IMR-90 (cell line): ENCODE measurements around the gene KDELR1. TPM values are rescaled to one million over a fixed set of nuclear protein-coding genes. Genes with fewer than 3 reads are reported as not detected.
"Not testable (repeated sequence)": the region's sequence is repeated elsewhere in the genome, so short reads cannot be mapped to it uniquely, and the experiment has no call there.

Experiments
- ATAC-seq: fragments of 200-7000 bp; cut with Tn5 transposase; 2 replicates; pipeline ENCODE4 v1.9.1; 2020; ENCODE audit warnings: low read depth, mild to moderate bottlenecking, moderate library complexity
- BruUV-seq: library from RNA; stranded (reverse); fragments of 400-500 nt; replicated peaks from 2 replicates; lab custom pipeline; 2021; lab: Mats Ljungman, UMichigan
- CTCF ChIA-PET: fragments of 300-600 bp; formaldehyde crosslinking; extraction: SDS; loops from one replicate; lab custom pipeline; 2021; ENCODE audit warnings: antibody characterized with exemption; lab: Yijun Ruan, JAX
- POLR2A ChIA-PET: fragments of 300-600 bp; sonication (Branson Sonifier 250); formaldehyde crosslinking; loops from one replicate; lab custom pipeline; 2022; ENCODE audit warnings: antibody characterized with exemption; ENCODE audit not compliant: unreplicated experiment; lab: Charles Lee
- DNase-seq: peaks from one replicate; pipeline ENCODE4 v3.0.0; 2013
- H2AFZ ChIP-seq: replicated peaks from 2 replicates; pipeline ENCODE3; 2013; ENCODE audit warnings: low read length, mild to moderate bottlenecking; ENCODE audit not compliant: poor library complexity
- H2AK5ac ChIP-seq: 2 replicates; pipeline ENCODE4 v1.6.1; 2013; ENCODE audit warnings: low read depth, low read length, inconsistent platforms
- H2AK9ac ChIP-seq: replicated peaks from 2 replicates; pipeline ENCODE3; 2013; ENCODE audit warnings: mild to moderate bottlenecking, low read depth, low read length, moderate library complexity; ENCODE audit not compliant: poor library complexity
- H2BK120ac ChIP-seq: 2 replicates; pipeline ENCODE4 v1.6.1; 2013; ENCODE audit warnings: low read depth, low read length, inconsistent platforms
- H2BK15ac ChIP-seq: 3 replicates; pipeline ENCODE4 v1.6.1; 2013; ENCODE audit warnings: low read depth, low read length, inconsistent platforms
- H2BK20ac ChIP-seq: 2 replicates; pipeline ENCODE4 v1.6.1; 2013; ENCODE audit warnings: low read depth, mild to moderate bottlenecking, inconsistent platforms, low read length, moderate library complexity
- H2BK5ac ChIP-seq: 2 replicates; pipeline ENCODE4 v1.6.1; 2013; ENCODE audit warnings: mild to moderate bottlenecking, low read depth, low read length, inconsistent platforms; ENCODE audit not compliant: poor library complexity, severe bottlenecking
- H3K14ac ChIP-seq: replicated peaks from 2 replicates; pipeline ENCODE4 v1.6.1; 2013; ENCODE audit warnings: low read depth, low read length, inconsistent platforms
- H3K18ac ChIP-seq: 2 replicates; pipeline ENCODE4 v1.6.1; 2013; ENCODE audit warnings: low read depth, low read length, control low read depth
- H3K23ac ChIP-seq: 2 replicates; pipeline ENCODE4 v1.6.1; 2013; ENCODE audit warnings: low read depth, low read length, inconsistent platforms
- H3K27ac ChIP-seq: 2 replicates; pipeline ENCODE4 v1.5.1; 2013; ENCODE audit warnings: mild to moderate bottlenecking, control low read depth, low read length; ENCODE audit not compliant: insufficient read depth
- H3K27me3 ChIP-seq: 2 replicates; pipeline ENCODE4 v1.6.1; 2013; ENCODE audit warnings: low read length; ENCODE audit not compliant: control insufficient read depth, insufficient read depth
- H3K36me3 ChIP-seq: 2 replicates; pipeline ENCODE4 v1.6.1; 2013; ENCODE audit warnings: low read length, mixed read lengths; ENCODE audit not compliant: control insufficient read depth, insufficient read depth
- H3K4ac ChIP-seq: 2 replicates; pipeline ENCODE4 v1.6.1; 2013; ENCODE audit warnings: low read depth, low read length, inconsistent platforms
- H3K4me1 ChIP-seq: 2 replicates; pipeline ENCODE4 v1.6.1; 2013; ENCODE audit warnings: low read length, mixed read lengths; ENCODE audit not compliant: control insufficient read depth, insufficient read depth
- H3K4me2 ChIP-seq: 2 replicates; pipeline ENCODE4 v1.6.1; 2013; ENCODE audit warnings: low read depth, mild to moderate bottlenecking, control low read depth, low read length, moderate library complexity
- H3K4me3 ChIP-seq: 2 replicates; pipeline ENCODE4 v1.5.1; 2013; ENCODE audit warnings: low read depth, mild to moderate bottlenecking, control low read depth, low read length, moderate library complexity; ENCODE audit not compliant: insufficient read depth
- H3K56ac ChIP-seq: 2 replicates; pipeline ENCODE4 v1.6.1; 2013; ENCODE audit warnings: low read length, inconsistent platforms; ENCODE audit not compliant: insufficient read depth; ENCODE audit errors: extremely low read depth
- H3K79me1 ChIP-seq, 2 experiments: 2 replicates each; pipeline ENCODE4 v1.6.1; 2013; ENCODE audit warnings: low read length in 2 of 2, inconsistent platforms in 1 of 2, low read depth in 1 of 2
- H3K9ac ChIP-seq: 2 replicates; pipeline ENCODE4 v1.6.1; 2013; ENCODE audit warnings: low read depth, low read length, control low read depth
- H3K9me1 ChIP-seq: 2 replicates; pipeline ENCODE4 v1.6.1; 2013; ENCODE audit warnings: low read length, inconsistent platforms; ENCODE audit not compliant: insufficient read depth
- H3K9me3 ChIP-seq: 2 replicates; pipeline ENCODE4 v1.6.1; 2013; ENCODE audit warnings: low read length; ENCODE audit not compliant: control insufficient read depth, insufficient read depth
- H4K20me1 ChIP-seq: 2 replicates; pipeline ENCODE4 v1.6.1; 2013; ENCODE audit warnings: low read length, inconsistent platforms; ENCODE audit not compliant: insufficient read depth
- H4K5ac ChIP-seq: 2 replicates; pipeline ENCODE4 v1.6.1; 2013; ENCODE audit warnings: mild to moderate bottlenecking, low read depth, low read length, control low read depth
- H4K8ac ChIP-seq, 2 experiments: 2 replicates each; pipeline ENCODE4 v1.6.1; 2013; ENCODE audit warnings: low read depth in 2 of 2, low read length in 2 of 2, control low read depth in 1 of 2, inconsistent platforms in 1 of 2
- H4K91ac ChIP-seq: 2 replicates; pipeline ENCODE4 v1.6.1; 2013; ENCODE audit warnings: low read depth, low read length, inconsistent platforms; ENCODE audit not compliant: insufficient read depth
- WGBS, 2 experiments: methylation state at CpG; one replicate each; pipeline versions ENCODE4 v1.1.5 to v1.1.7; 2013; ENCODE audit warnings: missing lambda C conversion rate in 2 of 2; ENCODE audit not compliant: insufficient read length in 1 of 2; ENCODE audit errors: extremely low coverage in 2 of 2; 5-methylcytosine and 5-hydroxymethylcytosine counted together
- dilution Hi-C: fragments of 300-500 bp; cut with HindIII; formaldehyde crosslinking; loops from one replicate; pipeline ENCODE4 v1.14.3; 2018; ENCODE audit warnings: low sequenced_read_pairs; ENCODE audit not compliant: unreplicated experiment
- in situ Hi-C: fragments of 300-500 bp; cut with MboI; formaldehyde crosslinking; loops from 3 replicates; pipeline ENCODE4 v1.14.3; 2019; ENCODE audit warnings: low sequenced_read_pairs, inconsistent platforms, mixed read lengths
- intact Hi-C: fragments of 100-400 bp; cut with micrococcal nuclease; formaldehyde crosslinking; loops from 2 replicates; pipeline ENCODE4 v1.10.0; 2022
- polyA plus RNA-seq, 3 experiments: library from polyadenylated mRNA; depleted of rRNA; stranded (reverse); fragments of >200 nt; gene quantifications; 2 replicates each; pipeline ENCODE4 v1.2.3, GENCODE V29; 2012; ENCODE audit warnings: low replicate concordance in 1 of 3
- total RNA-seq: library from RNA; depleted of rRNA; stranded (reverse); fragments of >200 nt; gene quantifications from 2 replicates; pipeline ENCODE4 v1.2.3, GENCODE V29; 2012

The KDELR1 gene
- total and polyA plus RNA-seq, 2 of the 4 experiments (the other 2 are of a cell fraction), result 58.8 to 180 TPM

GRCh38 chr19:48371771-48372170 is 19.6 kb downstream of the KDELR1 start:
- H3K14ac ChIP-seq, H2BK15ac ChIP-seq, H3K36me3 ChIP-seq, H3K9me1 ChIP-seq, H2BK120ac ChIP-seq, H3K18ac ChIP-seq, in situ Hi-C loops, H3K9me3 ChIP-seq, intact Hi-C loops, H3K9ac ChIP-seq, H2BK20ac ChIP-seq, H3K27me3 ChIP-seq, dilution Hi-C loops, H3K4ac ChIP-seq, H3K4me1 ChIP-seq, H4K20me1 ChIP-seq, H3K4me3 ChIP-seq, POLR2A ChIA-PET, H4K8ac ChIP-seq, H3K4me2 ChIP-seq, H4K91ac ChIP-seq, CTCF ChIA-PET, ATAC-seq, H2AK5ac ChIP-seq, BruUV-seq, H3K27ac ChIP-seq, H2BK5ac ChIP-seq, H3K56ac ChIP-seq, H3K79me1 ChIP-seq, H2AFZ ChIP-seq, H3K23ac ChIP-seq, DNase-seq, H2AK9ac ChIP-seq, H4K5ac ChIP-seq: not testable (repeated sequence)
- WGBS, 2 experiments, result no CpG with 5 or more reads among the region's 5 CpGs
